Endothelial cell of umbilical vein (primary cell): ENCODE data around the gene RHOC. TPM values are rescaled to one million over a fixed set of nuclear protein-coding genes. Genes with fewer than 3 reads are reported as not detected.

ENCODE experiments used
- BruUV-seq: library from RNA; stranded (reverse); fragments of 400-500 nt; replicated peaks from 2 replicates; lab custom pipeline; 2021; lab: Mats Ljungman, UMichigan
- CTCF ChIA-PET: fragments of 300-600, 350-600 bp; sonication (Branson Sonifier 250); formaldehyde crosslinking; loops from one replicate; lab custom pipeline; 2021; ENCODE audit warnings: antibody characterized with exemption, inconsistent platforms; lab: Charles Lee
- POLR2A ChIA-PET: fragments of 300-600, 350-600 bp; sonication (Branson Sonifier 250); formaldehyde crosslinking; loops from one replicate; lab custom pipeline; 2021; ENCODE audit warnings: antibody characterized with exemption, inconsistent platforms; lab: Charles Lee
- DNase-seq: peaks from one replicate; pipeline ENCODE4 v3.0.0-alpha.2; 2011; ENCODE audit warnings: low read depth, low spot score
- FAIRE-seq: peaks from 2 replicates; lab custom pipeline; 2011; peaks lifted over from hg19 to GRCh38; lab: Jason Lieb, UNC
- H2AFZ ChIP-seq: 2 replicates; pipeline ENCODE4 v1.6.0; 2012; ENCODE audit warnings: low read depth, low read length, control low read depth, inconsistent platforms
- H3K27ac ChIP-seq: 2 replicates; pipeline ENCODE4 v1.5.1; 2011; ENCODE audit warnings: low read depth, mild to moderate bottlenecking, control low read depth, low read length, moderate library complexity; ENCODE audit not compliant: insufficient read depth
- H3K27me3 ChIP-seq, 2 experiments: 2 replicates each; pipeline versions ENCODE4 v1.6.0 to v1.6.1; 2011; ENCODE audit warnings: low read length in 2 of 2, mixed read lengths in 1 of 2; ENCODE audit not compliant: control insufficient read depth in 2 of 2, insufficient read depth in 2 of 2
- H3K36me3 ChIP-seq, 2 experiments: 2 replicates in 1 of 2; 3 replicates in 1 of 2; pipeline ENCODE4 v1.5.1; 2011; ENCODE audit warnings: low read length in 2 of 2, mild to moderate bottlenecking in 1 of 2, moderate library complexity in 1 of 2; ENCODE audit not compliant: control insufficient read depth in 2 of 2, insufficient read depth in 2 of 2; ENCODE audit errors: extremely low read depth in 1 of 2
- H3K4me1 ChIP-seq: 3 replicates; pipeline ENCODE4 v1.5.1; 2011; ENCODE audit warnings: mild to moderate bottlenecking, low read length; ENCODE audit not compliant: control insufficient read depth, insufficient read depth; ENCODE audit errors: extremely low read depth
- H3K4me2 ChIP-seq: 2 replicates; pipeline ENCODE4 v1.6.1; 2011; ENCODE audit warnings: low read length, control low read depth, mixed read lengths; ENCODE audit not compliant: insufficient read depth
- H3K4me3 ChIP-seq, 3 experiments: fragments of 200-600 bp in 1 of 3; sonication (generic), shearing (Covaris generic) in 1 of 3; replicated peaks in 1 of 3; 2 replicates each; pipeline ENCODE4 v1.5.1; 2011 to 2016; ENCODE audit warnings: control low read depth in 3 of 3, low read length in 3 of 3, mild to moderate bottlenecking in 2 of 3, inconsistent platforms in 1 of 3, low read depth in 1 of 3, moderate library complexity in 1 of 3; ENCODE audit not compliant: insufficient read depth in 1 of 3
- H3K79me2 ChIP-seq: 2 replicates; pipeline ENCODE4 v1.6.0; 2012; ENCODE audit warnings: low read length, inconsistent platforms; ENCODE audit not compliant: control insufficient read depth, insufficient read depth
- H3K9ac ChIP-seq: replicated peaks from 2 replicates; pipeline ENCODE3; 2011; ENCODE audit warnings: low read length, control low read depth; ENCODE audit not compliant: insufficient read depth; ENCODE audit errors: extremely low read depth
- H3K9me1 ChIP-seq: replicated peaks from 3 replicates; pipeline ENCODE4 v1.6.0; 2011; ENCODE audit warnings: mild to moderate bottlenecking, low read length; ENCODE audit not compliant: control insufficient read depth, insufficient read depth; ENCODE audit errors: extremely low read depth
- H3K9me3 ChIP-seq: replicated peaks from 2 replicates; pipeline ENCODE4 v1.5.1; 2012; ENCODE audit warnings: low read length, inconsistent platforms; ENCODE audit not compliant: control insufficient read depth, insufficient read depth
- H4K20me1 ChIP-seq: replicated peaks from 2 replicates; pipeline ENCODE3; 2011; ENCODE audit warnings: mild to moderate bottlenecking, low read length; ENCODE audit not compliant: control insufficient read depth, insufficient read depth; ENCODE audit errors: extremely low read depth
- EZH2 ChIP-seq: IDR thresholded peaks from 2 replicates; pipeline ENCODE4 v1.6.1; 2012; ENCODE audit warnings: borderline replicate concordance, low read depth, mild to moderate bottlenecking, moderate library complexity, low read length, inconsistent platforms; ENCODE audit not compliant: severe bottlenecking
- FOS ChIP-seq: IDR thresholded peaks from 2 replicates; pipeline ENCODE4 v1.6.1; 2011; ENCODE audit warnings: mild to moderate bottlenecking, low read length, moderate library complexity, borderline replicate concordance; ENCODE audit not compliant: insufficient read depth
- GATA2 ChIP-seq: IDR thresholded peaks from 2 replicates; pipeline ENCODE4 v1.7.0; 2011; ENCODE audit warnings: low read depth, mild to moderate bottlenecking, moderate library complexity, mixed read lengths, low read length; ENCODE audit not compliant: insufficient read length, insufficient read depth
- JUN ChIP-seq: IDR thresholded peaks from 2 replicates; pipeline ENCODE4 v1.6.1; 2011; ENCODE audit warnings: borderline replicate concordance, low read depth; ENCODE audit not compliant: insufficient read length, insufficient read depth
- MYC ChIP-seq: IDR thresholded peaks from one replicate; pipeline ENCODE4 v1.6.1; 2011; ENCODE audit warnings: mild to moderate bottlenecking, low read depth, low read length
- POLR2A ChIP-seq: IDR thresholded peaks from 2 replicates; pipeline ENCODE4 v1.6.1; 2012; ENCODE audit warnings: low read depth, mild to moderate bottlenecking, control low read depth, low read length
- POLR2AphosphoS5 ChIP-seq: IDR thresholded peaks from 2 replicates; pipeline ENCODE4 v1.6.1; 2012; ENCODE audit warnings: low read depth, mild to moderate bottlenecking, control low read depth, low read length, moderate library complexity; ENCODE audit not compliant: insufficient read depth
- dilution Hi-C: fragments of 300-500 bp; cut with MboI; formaldehyde crosslinking; loops from one replicate; pipeline ENCODE4 v1.15.0; 2019; ENCODE audit warnings: low sequenced_read_pairs; ENCODE audit not compliant: extremely low pct_ligation_motif_present
- intact Hi-C: fragments of 100-400 bp; cut with micrococcal nuclease; formaldehyde crosslinking; loops from one replicate; pipeline ENCODE4 v1.10.0; 2022
- polyA plus RNA-seq, 4 experiments: library from polyadenylated mRNA; depleted of rRNA in 3 of 4; stranded (reverse) in 3 of 4; unstranded in 1 of 4; fragments of >200 nt; gene quantifications; 2 replicates each; pipeline versions ENCODE4 v1.2.1 to v1.2.3, GENCODE V29; 2011 to 2012; ENCODE audit warnings: missing spikeins in 1 of 4
- total RNA-seq: library from RNA; stranded (reverse); gene quantifications from 2 replicates; pipeline ENCODE4 v1.2.3, GENCODE V29; 2021
- TF ChIP-seq, protein P1 (sequence below): IDR thresholded peaks from 2 replicates; pipeline ENCODE4 v1.6.1; 2011; ENCODE audit not compliant: insufficient read depth, insufficient read length
- TF ChIP-seq, protein P2 (sequence below), 2 donors: IDR thresholded peaks; 1 replicate in 1 of 2; 2 replicates in 1 of 2; pipeline ENCODE4 v1.5.1; 2011; ENCODE audit warnings: low read length in 2 of 2, mild to moderate bottlenecking in 2 of 2, moderate library complexity in 2 of 2, control low read depth in 1 of 2, inconsistent platforms in 1 of 2, low read depth in 1 of 2; ENCODE audit not compliant: insufficient read depth in 1 of 2; ENCODE audit errors: extremely low read depth in 1 of 2

The RHOC gene
- total and polyA plus RNA-seq, 2 donors (not counting 3 experiments of a cell fraction or from before 2014, with no cell fraction given): 699 to 1,244 TPM

DNA sequence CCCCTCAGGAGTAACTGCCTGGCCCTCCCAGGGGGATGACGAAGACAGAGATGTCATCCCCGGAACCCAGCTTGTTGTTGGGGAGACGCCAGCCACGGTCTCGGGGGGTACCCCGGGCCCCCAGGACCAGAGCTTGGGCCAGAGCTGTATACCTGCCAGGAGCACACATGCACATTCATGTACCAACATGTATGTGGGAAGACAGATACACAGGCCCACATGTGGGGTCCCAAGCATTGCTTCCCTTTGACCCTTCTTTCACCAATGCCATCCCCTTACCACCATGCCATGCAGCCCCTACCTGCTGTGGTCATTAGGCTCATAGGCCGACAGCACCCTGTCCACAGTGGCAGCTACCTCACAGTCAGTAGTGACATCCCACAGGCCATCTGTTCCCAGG lies 3.2 kb upstream of the RHOC start:
- peaks cover 17% of the 10 kb centered on the region for H3K4me1 ChIP-seq
- intact Hi-C loops (loop anchor here (5.0 to 10.0 kb wide), 2 partner anchors 413 to 1195 kb away; partner anchors contain the start of genes AP4B1 and DCLRE1B), dilution Hi-C loops (no loop called here)
- H3K4me3 ChIP-seq: no peak overlapping the region
- POLR2A ChIA-PET: no interaction called here
- no peak for FAIRE-seq
- H3K27ac ChIP-seq: no peak overlapping the region
- no peaks in the 10 kb centered on the region for H4K20me1 ChIP-seq
- no peaks in the 10 kb centered on the region for H3K27me3 ChIP-seq
- no peak overlapping the region for H3K4me2 ChIP-seq
- H3K36me3 ChIP-seq: no peaks in the 10 kb centered on the region
- H3K9me3 ChIP-seq: no peaks in the 10 kb centered on the region
- no peak overlapping the region for H2AFZ ChIP-seq
- H3K9me1 ChIP-seq: no peaks in the 10 kb centered on the region
- CTCF ChIA-PET: interaction anchor here (1.4 kb wide), 1 partner anchor 341 kb away, joined by 4 read pairs; no protein-coding TSS in a partner anchor
- BruUV-seq: no TSS peak
- TF ChIP-seq FOS (no peak), POLR2AphosphoS5 (no peak), MYC (no peak), JUN (no peak), EZH2 (no peak), POLR2A (no peak), GATA2 (no peak)
- TF ChIP-seq, protein P1, sequence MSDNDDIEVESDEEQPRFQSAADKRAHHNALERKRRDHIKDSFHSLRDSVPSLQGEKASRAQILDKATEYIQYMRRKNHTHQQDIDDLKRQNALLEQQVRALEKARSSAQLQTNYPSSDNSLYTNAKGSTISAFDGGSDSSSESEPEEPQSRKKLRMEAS: no peak
- TF ChIP-seq, protein P2, sequence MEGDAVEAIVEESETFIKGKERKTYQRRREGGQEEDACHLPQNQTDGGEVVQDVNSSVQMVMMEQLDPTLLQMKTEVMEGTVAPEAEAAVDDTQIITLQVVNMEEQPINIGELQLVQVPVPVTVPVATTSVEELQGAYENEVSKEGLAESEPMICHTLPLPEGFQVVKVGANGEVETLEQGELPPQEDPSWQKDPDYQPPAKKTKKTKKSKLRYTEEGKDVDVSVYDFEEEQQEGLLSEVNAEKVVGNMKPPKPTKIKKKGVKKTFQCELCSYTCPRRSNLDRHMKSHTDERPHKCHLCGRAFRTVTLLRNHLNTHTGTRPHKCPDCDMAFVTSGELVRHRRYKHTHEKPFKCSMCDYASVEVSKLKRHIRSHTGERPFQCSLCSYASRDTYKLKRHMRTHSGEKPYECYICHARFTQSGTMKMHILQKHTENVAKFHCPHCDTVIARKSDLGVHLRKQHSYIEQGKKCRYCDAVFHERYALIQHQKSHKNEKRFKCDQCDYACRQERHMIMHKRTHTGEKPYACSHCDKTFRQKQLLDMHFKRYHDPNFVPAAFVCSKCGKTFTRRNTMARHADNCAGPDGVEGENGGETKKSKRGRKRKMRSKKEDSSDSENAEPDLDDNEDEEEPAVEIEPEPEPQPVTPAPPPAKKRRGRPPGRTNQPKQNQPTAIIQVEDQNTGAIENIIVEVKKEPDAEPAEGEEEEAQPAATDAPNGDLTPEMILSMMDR (IDR thresholded peaks at IDR 0.05; ENCODE audit: extremely low read depth in 1 of 2, insufficient read depth in 1 of 2, low read depth in 1 of 2, low read length in 2 of 2): no peak
- H3K79me2 ChIP-seq: peaks cover 18% of the 10 kb centered on the region
- no peak for DNase-seq
- no peak overlapping the region for H3K9ac ChIP-seq
